Activated CD8-positive, alpha-beta memory T cell treated with anti-CD3 and anti-CD28 coated beads, Interleukin-2, amount 50 U/mL, for 1 hour (primary cell): Measurements from ENCODE around the gene SLC25A13.

Experiments
- DNase-seq: peaks from one replicate; pipeline ENCODE4 v3.0.0-alpha.2; 2020; ENCODE audit errors: extremely low read depth

SLC25A13 gene

GRCh38 chr7:96243241-96243640 is 78.7 kb downstream of the SLC25A13 start:
- DNase-seq = no peak

DNA sequence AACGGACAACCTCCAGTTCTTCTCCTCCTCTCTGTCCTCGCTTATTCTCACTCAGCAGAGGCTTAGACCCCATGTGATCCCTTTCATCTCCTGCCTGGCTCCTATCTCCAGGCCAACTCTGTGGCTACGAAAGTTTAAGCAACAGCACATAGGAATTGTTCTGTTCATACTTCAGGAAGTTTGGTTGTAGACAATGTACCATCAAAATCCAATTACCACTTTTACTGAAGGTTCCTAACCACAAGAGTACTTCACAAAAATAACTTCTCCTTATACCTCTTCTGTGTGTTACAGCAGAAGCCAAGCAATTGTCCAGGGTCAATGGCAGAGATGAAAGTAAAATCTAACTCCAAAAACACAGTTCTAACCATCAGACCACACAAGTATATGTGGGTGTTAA is 80.0 kb downstream of the SLC25A13 start:
- no peak for DNase-seq

- no peak for DNase-seq
These were observed 82.7 kb downstream of the SLC25A13 start for GRCh38 chr7:96238976-96239766.

DNA sequence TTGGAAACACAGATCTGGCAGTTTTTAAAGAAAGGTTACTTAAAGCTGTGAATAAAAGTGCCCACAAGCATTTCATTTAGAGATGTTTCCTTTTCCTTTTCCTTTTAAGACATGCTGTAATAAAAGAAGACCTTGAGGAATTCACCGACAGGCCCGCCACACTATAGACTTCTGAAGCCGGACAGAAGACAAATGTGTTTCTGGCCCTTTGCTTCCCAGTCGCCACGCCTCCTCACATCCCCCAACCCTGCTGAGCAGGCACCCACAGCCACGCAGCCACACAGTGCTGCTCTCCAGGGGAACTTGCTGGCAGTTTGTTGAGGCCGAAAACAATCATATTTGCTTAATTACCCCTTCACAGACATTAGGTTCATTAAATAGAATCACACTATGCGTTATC is 83.4 kb downstream of the SLC25A13 start:
- DNase-seq = no peak

- no peak for DNase-seq
These were observed 84.9 kb downstream of the SLC25A13 start for GRCh38 chr7:96237040-96237439.

DNA sequence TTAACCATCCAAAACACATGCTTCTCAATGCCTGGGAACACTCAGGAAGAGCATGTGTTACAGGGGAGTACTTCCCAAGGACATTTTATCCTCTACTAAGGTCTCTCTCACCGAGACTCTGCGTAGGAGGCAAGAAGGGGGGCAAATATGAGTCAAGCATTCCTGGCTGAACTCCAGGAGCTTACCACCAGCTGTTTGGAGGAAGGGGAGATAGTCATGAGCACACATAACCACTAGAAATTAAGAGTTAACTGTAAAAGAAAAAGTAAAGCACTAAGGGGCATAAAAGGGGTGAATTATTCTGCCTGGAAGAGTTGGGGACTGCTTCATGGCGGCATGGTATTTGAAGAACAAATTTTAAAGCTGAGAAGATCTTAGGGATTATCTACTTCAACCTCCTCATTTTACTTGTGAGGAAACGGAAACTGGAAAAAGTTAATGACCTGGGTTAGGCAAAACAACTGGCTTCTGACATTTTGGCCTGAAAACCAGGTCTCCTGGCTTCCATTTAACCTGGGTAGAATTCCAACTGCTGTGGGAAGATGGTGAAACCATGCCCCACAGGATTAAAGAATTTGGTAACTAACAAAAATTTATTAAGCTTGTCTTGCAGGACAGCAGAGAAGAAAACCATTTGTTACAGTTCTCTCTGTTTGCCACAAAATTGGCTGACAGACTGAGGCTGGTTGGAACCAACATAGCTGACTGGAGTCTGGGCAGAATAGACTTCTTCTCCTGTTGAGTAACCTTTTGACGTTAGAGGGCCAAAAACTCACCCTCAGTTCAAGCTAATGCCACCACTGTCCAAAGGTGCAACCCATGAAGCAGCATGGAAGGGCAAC is 85.5 kb downstream of the SLC25A13 start:
- no peak for DNase-seq

DNA sequence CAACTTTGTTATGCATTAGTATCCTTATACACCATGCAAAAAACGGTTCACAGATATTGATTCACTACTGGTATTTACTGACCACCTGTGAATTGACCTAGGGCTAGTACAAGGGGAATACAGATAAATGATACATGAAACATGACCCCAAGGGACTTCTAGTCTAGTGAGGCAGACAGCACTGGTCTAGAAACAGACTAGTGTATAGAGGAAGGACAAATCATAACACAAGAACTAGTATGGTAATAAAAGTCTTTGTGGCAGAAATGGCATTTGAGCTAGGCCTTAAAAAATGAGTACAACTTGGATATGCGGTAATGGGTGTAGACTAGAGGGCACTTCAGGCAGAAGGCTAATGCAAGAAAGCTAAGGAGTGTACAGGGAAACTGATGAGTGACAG is 86.6 kb downstream of the SLC25A13 start:
- no peak for DNase-seq

GRCh38 chr7:96233528-96234154 is 88.3 kb downstream of the SLC25A13 start:
- no peak for DNase-seq

- no peak for DNase-seq
These were observed 88.8 kb downstream of the SLC25A13 start for GRCh38 chr7:96233084-96233483.

DNA sequence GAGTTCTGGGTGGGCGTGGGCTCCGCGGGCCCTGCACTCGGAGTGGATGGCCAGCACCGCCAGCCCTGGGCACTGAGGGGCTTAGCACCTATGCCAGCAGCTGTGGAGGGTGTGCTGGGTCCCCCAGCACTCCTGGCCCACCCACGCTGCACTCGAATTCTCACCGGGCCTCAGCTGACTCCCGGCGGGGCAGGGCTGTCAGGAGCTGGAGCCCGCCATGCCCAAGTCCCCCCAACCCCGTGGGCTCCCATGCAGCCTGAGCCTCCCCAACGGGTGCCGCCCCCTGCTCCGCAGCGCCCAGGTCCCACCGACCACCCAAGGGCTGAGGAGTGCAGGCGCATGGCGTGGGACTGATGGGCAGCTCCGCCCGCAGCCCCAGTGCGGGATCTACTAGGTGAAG is 93.1 kb downstream of the SLC25A13 start:
- no peak for DNase-seq

GRCh38 chr7:96225251-96225650 is 96.6 kb downstream of the SLC25A13 start:
- no peak for DNase-seq

GRCh38 chr7:96224685-96225084 is 97.2 kb downstream of the SLC25A13 start:
- no peak for DNase-seq

DNA sequence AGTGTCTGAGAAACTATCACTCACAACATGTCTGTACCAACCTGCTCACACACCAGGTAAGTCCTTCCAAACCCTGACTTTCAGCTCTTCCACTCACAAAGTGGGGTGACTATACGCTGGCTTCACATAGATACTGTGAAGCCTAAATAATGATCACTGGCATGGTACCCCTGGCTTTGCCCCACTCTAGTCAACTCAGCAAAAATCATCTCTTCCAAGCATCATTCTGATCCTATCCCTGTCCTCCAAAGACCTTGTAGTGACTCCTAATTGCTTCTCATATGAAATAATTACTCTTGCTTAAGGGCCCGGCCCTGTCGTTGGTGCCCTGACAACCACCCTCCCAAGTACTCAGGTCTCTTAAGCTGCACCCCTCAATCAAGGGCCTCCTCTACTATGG is 97.8 kb downstream of the SLC25A13 start:
- no peak for DNase-seq

- DNase-seq = no peak
These were observed 100.0 kb downstream of the SLC25A13 start for GRCh38 chr7:96221888-96222287.

- DNase-seq = no peak
These were observed 102.3 kb downstream of the SLC25A13 start for GRCh38 chr7:96219378-96220130.

- no peak for DNase-seq
These were observed 103.1 kb downstream of the SLC25A13 start for GRCh38 chr7:96218664-96219243.

- no peak for DNase-seq
These were observed 104.8 kb downstream of the SLC25A13 start for GRCh38 chr7:96217147-96217546.

DNA sequence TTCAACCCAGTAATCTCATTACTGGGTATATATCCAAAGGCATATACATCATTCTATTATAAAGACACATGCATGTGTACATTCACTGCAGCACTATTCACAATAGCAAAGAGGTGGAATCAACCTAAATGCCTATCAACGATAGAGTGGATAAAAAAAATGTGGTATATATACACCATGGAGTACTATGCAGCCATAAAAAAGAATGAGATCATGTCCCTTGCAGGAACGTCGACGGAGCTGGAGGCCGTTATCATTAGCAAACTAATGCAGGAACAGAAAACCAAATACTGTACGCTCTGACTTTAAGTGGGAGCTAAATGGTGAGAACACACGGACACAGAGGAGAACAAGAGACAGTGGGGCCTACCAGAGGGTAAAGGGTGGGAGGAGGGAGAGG is 105.5 kb downstream of the SLC25A13 start:
- no peak for DNase-seq

GRCh38 chr7:96212474-96212873 is 109.4 kb downstream of the SLC25A13 start:
- no peak for DNase-seq

GRCh38 chr7:96211954-96212353 is 109.9 kb downstream of the SLC25A13 start:
- DNase-seq = no peak

DNA sequence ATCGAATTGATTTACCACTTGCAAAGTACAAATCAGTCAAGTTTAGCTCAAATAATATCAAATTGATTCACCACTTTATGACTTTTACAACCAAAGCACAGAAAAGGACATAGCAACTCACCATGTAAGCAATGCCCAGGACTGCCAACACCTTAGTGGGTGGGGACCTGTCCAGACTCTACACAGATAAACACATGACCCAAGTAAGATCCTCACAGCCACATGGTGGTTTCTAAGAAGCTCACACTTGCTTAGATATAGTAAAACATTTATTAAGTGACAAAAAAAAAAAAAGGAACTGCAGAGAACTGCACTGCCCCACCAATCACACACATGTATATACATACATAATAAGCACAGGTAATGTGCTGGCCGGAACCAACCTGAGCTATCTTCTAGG is 116.2 kb downstream of the SLC25A13 start:
- no peak for DNase-seq

DNA sequence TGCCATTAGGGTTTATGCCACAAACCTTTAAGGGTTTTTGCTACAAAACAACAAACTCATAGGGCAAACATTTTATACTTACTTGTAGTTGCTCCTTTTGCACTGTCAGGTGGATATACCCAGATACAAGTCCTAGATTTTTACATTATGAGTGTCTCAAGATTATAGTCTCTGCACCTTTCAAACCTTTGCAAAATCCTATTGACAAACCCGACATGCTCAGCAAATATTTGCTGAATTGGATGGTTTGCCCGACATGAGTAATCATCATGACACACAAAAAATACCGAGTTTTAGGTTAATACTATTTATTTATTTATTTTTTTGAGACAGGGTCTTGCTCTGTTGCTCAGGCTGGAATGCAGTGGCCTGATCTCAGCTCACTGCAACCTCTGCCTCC is 117.3 kb downstream of the SLC25A13 start:
- no peak for DNase-seq
